PC-9 (cell line): Measurements from ENCODE around the gene CDK6. TPM values are rescaled to one million over a fixed set of nuclear protein-coding genes. Genes with fewer than 3 reads are reported as not detected.

Source experiments
- BruUV-seq: library from RNA; stranded (reverse); fragments of 400-500 nt; replicated peaks from 2 replicates; lab custom pipeline; 2021; lab: Mats Ljungman, UMichigan
- CTCF ChIA-PET: fragments of 300-600 bp; sonication (Branson Sonifier 250); formaldehyde crosslinking; loops from one replicate; lab custom pipeline; 2022; ENCODE audit warnings: antibody characterized with exemption; lab: Charles Lee
- POLR2A ChIA-PET: fragments of 300-600 bp; sonication (Branson Sonifier 250); formaldehyde crosslinking; loops from one replicate; lab custom pipeline; 2022; ENCODE audit warnings: antibody characterized with exemption; ENCODE audit not compliant: unreplicated experiment; lab: Charles Lee
- DNase-seq, 2 experiments: peaks; one replicate each; pipeline versions ENCODE4 v3.0.0 to v3.0.0-alpha.2; 2015 to 2022; ENCODE audit warnings: mixed read lengths in 1 of 2
- H2AFZ ChIP-seq: fragments of 200-600 bp; sonication (generic); 2 replicates; pipeline ENCODE4 v1.8.1; 2017; ENCODE audit warnings: antibody characterized with exemption
- H3F3A ChIP-seq: fragments of 200-600 bp; sonication (generic); 2 replicates; pipeline ENCODE4 v1.8.1; 2017; ENCODE audit warnings: antibody characterized with exemption, mild to moderate bottlenecking, low read depth; ENCODE audit not compliant: insufficient read depth
- H3K27ac ChIP-seq: fragments of 200-600 bp; sonication (generic); 2 replicates; pipeline ENCODE4 v1.6.1; 2016; ENCODE audit warnings: mixed run types
- H3K27me3 ChIP-seq: fragments of 200-600 bp; sonication (generic); 2 replicates; pipeline ENCODE4 v1.6.1; 2016; ENCODE audit warnings: low read depth, mixed run types; ENCODE audit not compliant: insufficient read depth
- H3K36me3 ChIP-seq: fragments of 200-600 bp; sonication (generic); 2 replicates; pipeline ENCODE4 v1.6.1; 2016; ENCODE audit warnings: low read depth, mixed run types
- H3K4me1 ChIP-seq: fragments of 200-600 bp; sonication (generic); replicated peaks from 2 replicates; pipeline ENCODE4 v1.6.1; 2016; ENCODE audit warnings: mixed run types; ENCODE audit not compliant: insufficient read depth
- H3K4me2 ChIP-seq: fragments of 200-600 bp; sonication (generic); 2 replicates; pipeline ENCODE4 v1.6.1; 2017; ENCODE audit warnings: mixed run types
- H3K4me3 ChIP-seq: fragments of 200-600 bp; sonication (generic); 2 replicates; pipeline ENCODE4 v1.6.1; 2016; ENCODE audit warnings: mixed run types
- H3K79me2 ChIP-seq: fragments of 200-600 bp; sonication (generic); 2 replicates; pipeline ENCODE4 v1.6.1; 2017; ENCODE audit warnings: low read depth, mixed run types
- H3K9me2 ChIP-seq: fragments of 200-600 bp; sonication (generic); 2 replicates; pipeline ENCODE4 v1.8.1; 2017; ENCODE audit warnings: mild to moderate bottlenecking; ENCODE audit not compliant: insufficient read depth
- H3K9me3 ChIP-seq: fragments of 200-600 bp; sonication (generic); 2 replicates; pipeline ENCODE4 v1.8.1; 2016; ENCODE audit warnings: low read depth; ENCODE audit not compliant: insufficient read depth
- H4K20me1 ChIP-seq: fragments of 200-600 bp; sonication (generic); 2 replicates; pipeline ENCODE4 v1.8.1; 2017; ENCODE audit not compliant: insufficient read depth
- CTCF ChIP-seq: fragments of 200-600 bp; sonication (generic); conservative IDR thresholded peaks from 2 replicates; pipeline ENCODE4 v1.6.1; 2017; ENCODE audit warnings: mixed run types, antibody characterized with exemption, mild to moderate bottlenecking, moderate library complexity
- EZH2 ChIP-seq: fragments of 200-600 bp; sonication (generic); IDR thresholded peaks from 2 replicates; pipeline ENCODE4 v1.8.0; 2017; ENCODE audit warnings: antibody characterized with exemption, low read depth
- intact Hi-C: fragments of 100-400 bp; cut with micrococcal nuclease; formaldehyde crosslinking; loops from one replicate; pipeline ENCODE4 v1.10.0; 2022; ENCODE audit not compliant: unreplicated experiment
- total RNA-seq: library from RNA; stranded (reverse); gene quantifications from 2 replicates; pipeline ENCODE4 v1.2.3, GENCODE V29; 2021

The CDK6 gene
- total RNA-seq, 1 experiment from 2014 or later, result 49.5 TPM

- POLR2A ChIA-PET, result interaction anchor here (0.7 kb wide), 1 partner anchor 248 kb away, joined by 7 read pairs; no protein-coding TSS in a partner anchor
- BruUV-seq, result no TSS peak
- H3K36me3 ChIP-seq, result no peaks in the 10 kb centered on the region
- CTCF ChIA-PET, result no interaction called here
- H3K9me2 ChIP-seq, result no peaks in the 10 kb centered on the region
- no peaks in the 10 kb centered on the region for H4K20me1 ChIP-seq
- no peaks in the 10 kb centered on the region for H3K4me1 ChIP-seq
- H2AFZ ChIP-seq, result no peak overlapping the region
- no peaks in the 10 kb centered on the region for H3K27me3 ChIP-seq
- no peak for DNase-seq
- no peak overlapping the region for H3K4me2 ChIP-seq
- intact Hi-C loops, result no loop called here
- no peaks in the 10 kb centered on the region for H3K79me2 ChIP-seq
- no peak overlapping the region for H3K27ac ChIP-seq
- no peaks in the 10 kb centered on the region; the same call in 1 of the 2 replicates for H3K9me3 ChIP-seq
- TF ChIP-seq CTCF (no peak), EZH2 (no peak)
- no peak overlapping the region for H3K4me3 ChIP-seq
- no peaks in the 10 kb centered on the region for H3F3A ChIP-seq
Observed at GRCh38 chr7:92854501-92855238, 18.3 kb upstream of the CDK6 start.

GRCh38 chr7:92851732-92852131, 15.4 kb upstream of the CDK6 start:
- TF ChIP-seq EZH2, result no peak
- TF ChIP-seq CTCF, result no peak
- CTCF ChIA-PET, result no interaction called here
- no peak overlapping the region for H3K4me3 ChIP-seq
- no peaks in the 10 kb centered on the region for H4K20me1 ChIP-seq
- intact Hi-C loops, result no loop called here
- no peaks in the 10 kb centered on the region for H3F3A ChIP-seq
- H3K79me2 ChIP-seq, result no peaks in the 10 kb centered on the region
- H3K4me2 ChIP-seq, result no peak overlapping the region
- POLR2A ChIA-PET, result no interaction called here
- no TSS peak for BruUV-seq
- H3K36me3 ChIP-seq, result no peaks in the 10 kb centered on the region
- H2AFZ ChIP-seq, result 0 out of 2 replicates have a peak overlapping the region, but pooled peaks have one; percentile 5
- no peak overlapping the region for H3K27ac ChIP-seq
- DNase-seq, result no peak
- H3K27me3 ChIP-seq, result no peaks in the 10 kb centered on the region
- no peaks in the 10 kb centered on the region; the same call in 1 of the 2 replicates for H3K9me3 ChIP-seq
- no peaks in the 10 kb centered on the region for H3K9me2 ChIP-seq
- no peaks in the 10 kb centered on the region for H3K4me1 ChIP-seq

- TF ChIP-seq CTCF (no peak), EZH2 (no peak)
- Histone ChIP-seq H4K20me1 (no peaks in the 10 kb centered on the region), H3K4me3 (no peak overlapping the region), H3K9me2 (no peaks in the 10 kb centered on the region), H3K79me2 (no peaks in the 10 kb centered on the region), H3F3A (no peaks in the 10 kb centered on the region), H3K4me1 (no peaks in the 10 kb centered on the region), H3K36me3 (no peaks in the 10 kb centered on the region), H2AFZ (no peak overlapping the region), H3K27me3 (no peaks in the 10 kb centered on the region), H3K4me2 (no peak overlapping the region), H3K27ac (no peak overlapping the region), H3K9me3 (no peaks in the 10 kb centered on the region; the same call in 1 of the 2 replicates)
- ChIA-PET CTCF (no interaction called here), POLR2A (no interaction called here)
- intact Hi-C loops, result no loop called here
- DNase-seq, result no peak
- no TSS peak for BruUV-seq
Observed at GRCh38 chr7:92850516-92850915, 14.1 kb upstream of the CDK6 start.
